Natural killer cell treated with Interleukin-12 subunit alpha and Interleukin-12 subunit beta and Interleukin-15 and Interleukin-18, amount 100 ng/mL, for 72 hours (primary cell): ENCODE data around the gene IQSEC3. TPM values are rescaled to one million over a fixed set of nuclear protein-coding genes. Genes with fewer than 3 reads are reported as not detected.

Source experiments
- ATAC-seq, 2 donors: fragments of 150-1000 bp; cut with Tn5 transposase in 1 of 2; sonication (Bioruptor Pico), chemical (Tn5 transposase) in 1 of 2; 2 replicates each; pipeline ENCODE4 v1.10.0; 2021
- DNase-seq: peaks from one replicate; pipeline ENCODE4 v3.0.0; 2022; ENCODE audit warnings: low spot score
- H3K27ac Mint-ChIP-seq, 2 donors: 1 replicate in 1 of 2; 2 replicates in 1 of 2; pipeline ENCODE4 v1.8.0; 2022; ENCODE audit warnings: mixed read lengths in 2 of 2, mild to moderate bottlenecking in 1 of 2, moderate library complexity in 1 of 2
- H3K27me3 Mint-ChIP-seq, 2 donors: 1 replicate in 1 of 2; 2 replicates in 1 of 2; pipeline ENCODE4 v1.8.0; 2022; ENCODE audit warnings: mixed read lengths in 2 of 2
- H3K36me3 Mint-ChIP-seq: one replicate; pipeline ENCODE4 v1.8.0; 2022; ENCODE audit warnings: mixed read lengths
- H3K4me1 Mint-ChIP-seq, 2 donors: 1 replicate in 1 of 2; 2 replicates in 1 of 2; pipeline ENCODE4 v1.8.0; 2022; ENCODE audit warnings: low read depth in 2 of 2, mixed read lengths in 2 of 2, mild to moderate bottlenecking in 1 of 2
- H3K4me3 Mint-ChIP-seq: one replicate; pipeline ENCODE4 v1.8.0; 2022; ENCODE audit warnings: mixed read lengths
- H3K9me3 Mint-ChIP-seq: 2 replicates; pipeline ENCODE4 v1.8.0; 2022; ENCODE audit warnings: mixed read lengths
- total RNA-seq, 2 donors: library from RNA; stranded (reverse); gene quantifications; one replicate each; pipeline ENCODE4 v1.2.3, GENCODE V29; 2022

Gene IQSEC3
- total RNA-seq, 2 donors from 2014 or later, result 0.22 to 1.1 TPM

DNA sequence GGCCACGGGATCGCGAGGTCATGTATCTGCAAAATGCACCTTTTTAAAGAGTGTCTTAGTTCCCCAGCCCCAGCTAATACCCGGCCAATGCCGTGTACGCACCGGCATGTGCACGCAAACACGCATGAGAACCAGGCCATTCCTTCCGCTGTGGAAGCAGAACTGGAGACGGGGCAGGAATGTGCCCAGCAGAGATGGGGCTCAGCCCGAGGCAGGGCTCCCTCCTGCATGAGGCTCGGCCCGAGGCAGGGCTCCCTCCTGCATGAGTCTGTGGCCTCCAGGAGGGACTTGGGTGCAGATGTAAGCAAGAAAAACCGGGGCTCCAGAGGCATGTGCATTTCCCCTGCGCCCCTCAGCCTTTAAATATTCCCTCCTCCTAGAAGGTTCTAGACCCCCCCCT, 109.2 kb downstream of the IQSEC3 start:
- no peak for DNase-seq
- H3K27ac Mint-ChIP-seq, result no peak overlapping the region
- no peaks in the 10 kb centered on the region for H3K9me3 Mint-ChIP-seq
- H3K4me1 Mint-ChIP-seq, result peaks cover 14 to 16% of the 10 kb centered on the region in 2 donors
- no peak overlapping the region for H3K4me3 Mint-ChIP-seq
- H3K27me3 Mint-ChIP-seq, result peaks cover 6 to 10% of the 10 kb centered on the region in 2 donors
- no peaks in the 10 kb centered on the region for H3K36me3 Mint-ChIP-seq
- ATAC-seq, result no peak

GRCh38 chr12:176321-177181, 110.0 kb downstream of the IQSEC3 start:
- DNase-seq, result no peak
- H3K27ac Mint-ChIP-seq, result no peak overlapping the region
- peaks cover 6 to 7% of the 10 kb centered on the region in 2 donors for H3K27me3 Mint-ChIP-seq
- H3K9me3 Mint-ChIP-seq, result no peaks in the 10 kb centered on the region
- no peaks in the 10 kb centered on the region for H3K36me3 Mint-ChIP-seq
- peak in 1 of 2 donors; percentile 2 for ATAC-seq
- H3K4me3 Mint-ChIP-seq, result no peak overlapping the region
- H3K4me1 Mint-ChIP-seq, result peaks cover 14 to 17% of the 10 kb centered on the region in 2 donors

- no peak overlapping the region for H3K27ac Mint-ChIP-seq
- no peak overlapping the region for H3K4me3 Mint-ChIP-seq
- ATAC-seq (no peak), DNase-seq (no peak)
- H3K36me3 Mint-ChIP-seq, result no peaks in the 10 kb centered on the region
- H3K4me1 Mint-ChIP-seq, result peaks cover 14 to 16% of the 10 kb centered on the region in 2 donors
- H3K27me3 Mint-ChIP-seq, result peaks cover 6% of the 10 kb centered on the region in 2 donors
- no peaks in the 10 kb centered on the region for H3K9me3 Mint-ChIP-seq
Measured at GRCh38 chr12:177336-177979, 110.9 kb downstream of the IQSEC3 start.

GRCh38 chr12:177980-178828, 111.6 kb downstream of the IQSEC3 start:
- Mint-ChIP-seq H3K36me3 (no peaks in the 10 kb centered on the region), H3K27ac (no peak overlapping the region), H3K9me3 (no peaks in the 10 kb centered on the region), H3K4me1 (peaks cover 14% of the 10 kb centered on the region in 2 donors), H3K27me3 (peaks cover 0 to 9% of the 10 kb centered on the region in 2 donors), H3K4me3 (no peak overlapping the region)
- ATAC-seq (no peak), DNase-seq (no peak)

DNA sequence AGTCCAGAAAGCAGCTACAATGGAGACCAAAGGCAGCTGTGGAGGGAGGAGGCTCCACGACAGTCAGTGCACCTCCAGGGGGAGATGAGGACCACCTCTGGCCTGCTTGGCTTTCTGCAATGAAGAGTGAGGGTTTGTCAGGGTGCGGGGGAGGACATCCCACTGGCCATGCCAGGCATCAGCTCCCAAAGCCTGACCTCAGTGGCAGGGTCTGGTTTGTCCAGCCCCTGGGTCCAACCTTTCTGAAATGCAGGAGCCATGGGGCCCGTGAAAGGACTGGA, 112.2 kb downstream of the IQSEC3 start:
- no peak overlapping the region for H3K27ac Mint-ChIP-seq
- ATAC-seq, result no peak
- no peak overlapping the region for H3K4me3 Mint-ChIP-seq

GRCh38 chr12:179131-179884, 112.7 kb downstream of the IQSEC3 start:
- ATAC-seq (no peak), DNase-seq (no peak)
- Mint-ChIP-seq H3K27ac (no peak overlapping the region), H3K4me1 (peaks cover 14% of the 10 kb centered on the region in 2 donors), H3K9me3 (no peaks in the 10 kb centered on the region), H3K36me3 (no peaks in the 10 kb centered on the region), H3K27me3 (peaks cover 3 to 15% of the 10 kb centered on the region in 2 donors), H3K4me3 (no peak overlapping the region)

More for the DNA sequence above, 112.2 kb downstream of the IQSEC3 start:
- Mint-ChIP-seq H3K9me3 (no peaks in the 10 kb centered on the region), H3K4me1 (peaks cover 14% of the 10 kb centered on the region in 2 donors), H3K27me3 (peaks cover 3 to 15% of the 10 kb centered on the region in 2 donors), H3K36me3 (no peaks in the 10 kb centered on the region)
- DNase-seq, result no peak

DNA sequence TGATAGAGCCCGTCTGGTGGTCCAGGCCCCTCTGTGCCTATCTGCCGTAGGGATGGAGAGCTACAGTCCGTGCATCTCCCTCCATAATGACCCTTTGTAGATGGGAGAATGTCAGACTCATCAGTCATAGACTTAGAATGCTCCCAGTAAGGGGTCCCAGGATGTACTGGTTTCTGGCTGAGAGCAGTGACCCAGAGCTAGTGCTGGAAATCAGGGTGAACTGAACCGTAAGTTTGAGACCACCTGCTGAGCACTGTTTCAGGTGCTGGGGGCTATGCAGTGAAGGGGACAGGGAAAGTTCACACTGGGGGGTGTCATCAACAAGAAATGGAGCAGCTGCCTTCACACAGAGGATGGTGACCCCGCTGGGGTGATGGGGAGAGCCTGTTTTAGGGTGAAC, 113.3 kb downstream of the IQSEC3 start:
- ATAC-seq (no peak), DNase-seq (no peak)
- H3K4me3 Mint-ChIP-seq, result no peak overlapping the region
- peaks cover 14% of the 10 kb centered on the region in 2 donors for H3K4me1 Mint-ChIP-seq
- no peaks in the 10 kb centered on the region for H3K36me3 Mint-ChIP-seq
- no peak overlapping the region for H3K27ac Mint-ChIP-seq
- no peaks in the 10 kb centered on the region for H3K9me3 Mint-ChIP-seq
- H3K27me3 Mint-ChIP-seq, result peaks cover 5 to 15% of the 10 kb centered on the region in 2 donors

- ATAC-seq (peak; percentile 67 to 80), DNase-seq (no peak)
- H3K4me1 Mint-ChIP-seq, result peaks cover 14% of the 10 kb centered on the region in 2 donors
- no peaks in the 10 kb centered on the region for H3K36me3 Mint-ChIP-seq
- H3K27ac Mint-ChIP-seq, result no peak overlapping the region
- H3K9me3 Mint-ChIP-seq, result no peaks in the 10 kb centered on the region
- peaks cover 8 to 15% of the 10 kb centered on the region in 2 donors for H3K27me3 Mint-ChIP-seq
- no peak overlapping the region for H3K4me3 Mint-ChIP-seq
Measured at GRCh38 chr12:180445-180844, 113.9 kb downstream of the IQSEC3 start.

- H3K36me3 Mint-ChIP-seq, result no peaks in the 10 kb centered on the region
- H3K4me3 Mint-ChIP-seq, result no peak overlapping the region
- H3K4me1 Mint-ChIP-seq, result peaks cover 10 to 11% of the 10 kb centered on the region in 2 donors
- no peak overlapping the region for H3K27ac Mint-ChIP-seq
- H3K9me3 Mint-ChIP-seq, result no peaks in the 10 kb centered on the region
- DNase-seq (no peak), ATAC-seq (no peak)
- peaks cover 12 to 19% of the 10 kb centered on the region in 2 donors for H3K27me3 Mint-ChIP-seq
Measured at GRCh38 chr12:181921-182320, 115.4 kb downstream of the IQSEC3 start.

DNA sequence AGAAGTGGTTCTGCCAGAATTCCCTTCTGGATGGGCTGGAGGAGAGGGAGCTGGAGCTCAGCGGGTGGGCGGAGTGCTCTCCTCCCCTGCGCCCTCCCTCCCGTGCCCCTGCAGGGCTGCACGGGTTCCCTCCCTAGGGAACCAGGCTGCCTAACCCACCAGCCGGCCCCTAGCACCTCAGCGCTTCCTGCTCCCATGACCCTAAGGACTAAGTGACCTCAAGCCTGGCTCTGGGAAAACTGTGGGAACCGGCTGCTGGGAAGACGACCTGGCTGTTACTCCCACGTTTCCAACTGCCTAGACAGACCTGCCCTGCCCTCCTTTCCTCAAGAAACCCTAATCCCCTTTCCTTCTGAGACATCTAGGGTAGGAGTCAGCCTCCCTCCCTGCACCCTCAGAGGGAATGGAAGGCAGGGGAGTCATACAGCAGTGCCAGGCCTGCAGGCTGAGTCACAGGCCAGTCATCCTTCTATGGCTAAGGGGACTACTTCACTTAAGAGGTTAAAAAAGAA, 115.9 kb downstream of the IQSEC3 start:
- DNase-seq (no peak), ATAC-seq (no peak)
- Mint-ChIP-seq H3K36me3 (no peaks in the 10 kb centered on the region), H3K9me3 (no peaks in the 10 kb centered on the region), H3K27ac (no peak overlapping the region), H3K4me3 (no peak overlapping the region), H3K27me3 (peaks cover 12 to 19% of the 10 kb centered on the region in 2 donors), H3K4me1 (peaks cover 10 to 11% of the 10 kb centered on the region in 2 donors)

- H3K27ac Mint-ChIP-seq, result no peak overlapping the region
- peaks cover 12 to 19% of the 10 kb centered on the region in 2 donors for H3K27me3 Mint-ChIP-seq
- H3K36me3 Mint-ChIP-seq, result no peaks in the 10 kb centered on the region
- peaks cover 8 to 12% of the 10 kb centered on the region in 2 donors for H3K4me1 Mint-ChIP-seq
- ATAC-seq, result no peak
- H3K9me3 Mint-ChIP-seq, result no peaks in the 10 kb centered on the region
- no peak overlapping the region for H3K4me3 Mint-ChIP-seq
- DNase-seq, result no peak
Measured at GRCh38 chr12:184811-185575, 118.4 kb downstream of the IQSEC3 start.

DNA sequence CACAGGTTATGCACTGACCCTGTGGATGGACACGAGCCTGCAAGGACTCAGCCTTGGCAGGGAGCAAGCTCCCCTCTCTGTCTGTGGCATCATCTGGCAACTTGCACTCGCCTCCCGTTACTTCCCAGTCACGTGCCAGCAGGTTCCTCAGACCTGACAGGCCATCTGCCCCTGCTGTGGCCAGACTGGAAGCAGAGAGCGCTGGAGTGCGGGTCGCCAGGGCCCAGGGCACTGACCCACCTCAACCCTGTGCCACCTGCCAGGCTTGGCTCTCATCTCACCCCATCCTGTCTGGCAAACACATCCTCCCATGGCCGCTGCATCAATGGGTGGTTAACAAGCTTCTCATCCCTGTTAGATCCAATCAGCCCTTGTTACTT, 119.0 kb downstream of the IQSEC3 start:
- no peak for DNase-seq

More for the DNA sequence above, 119.0 kb downstream of the IQSEC3 start:
- peaks cover 12 to 19% of the 10 kb centered on the region in 2 donors for H3K27me3 Mint-ChIP-seq
- H3K9me3 Mint-ChIP-seq, result no peaks in the 10 kb centered on the region
- H3K27ac Mint-ChIP-seq, result no peak overlapping the region
- H3K36me3 Mint-ChIP-seq, result no peaks in the 10 kb centered on the region
- no peak overlapping the region for H3K4me3 Mint-ChIP-seq
- no peak for ATAC-seq
- H3K4me1 Mint-ChIP-seq, result peaks cover 2 to 6% of the 10 kb centered on the region in 2 donors
